CD4-positive, alpha-beta T cell treated with Interleukin-21 for 1 hour (primary cell): ENCODE results near the gene PPP4R1.

Source experiments
- DNase-seq: peaks from one replicate; pipeline ENCODE4 v3.0.0-alpha.2; 2020

Gene PPP4R1

DNA sequence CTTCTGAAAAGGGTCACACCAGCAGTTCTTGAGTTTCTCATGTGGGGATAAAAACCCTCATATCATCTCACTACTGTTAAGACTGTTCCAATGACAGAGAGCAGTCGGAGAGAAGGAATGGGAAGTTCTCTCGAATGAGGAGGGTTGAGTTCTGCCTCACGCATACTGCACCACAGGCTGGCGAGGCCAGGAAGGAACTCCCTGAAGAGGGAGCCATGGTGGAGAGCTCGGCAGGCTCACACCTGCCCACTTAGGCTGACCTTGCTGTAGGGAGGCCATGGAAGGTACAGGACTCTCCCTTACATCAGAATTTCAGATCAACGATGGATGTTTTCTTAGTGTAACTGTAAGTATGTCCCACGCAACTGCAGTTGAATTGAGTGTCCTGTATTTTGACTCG, 74.4 kb downstream of the PPP4R1 start:
- DNase-seq: no peak

GRCh38 chr18:9539283-9539682, 75.1 kb downstream of the PPP4R1 start:
- no peak for DNase-seq

DNA sequence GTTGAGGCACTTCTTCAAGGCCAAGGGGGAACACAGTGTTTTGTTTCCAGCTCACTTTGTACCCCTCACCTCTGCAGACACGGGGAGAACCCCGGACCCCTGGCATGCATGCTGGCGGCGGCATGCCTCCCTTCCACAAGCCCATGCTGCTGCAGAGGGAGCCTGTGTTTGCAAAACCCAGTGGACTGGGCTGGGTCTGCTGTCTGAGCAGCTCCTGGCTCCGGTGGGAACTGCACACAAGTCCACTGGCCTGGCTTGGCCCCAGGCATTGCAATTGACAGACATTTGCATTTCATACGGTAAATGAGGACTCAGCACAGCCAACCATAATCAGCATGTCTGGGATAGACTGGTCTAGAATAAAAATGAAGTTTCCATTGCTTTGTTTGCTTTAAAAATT, 76.7 kb downstream of the PPP4R1 start:
- no peak for DNase-seq

- DNase-seq: no peak
Measured at GRCh38 chr18:9536354-9537152, 77.8 kb downstream of the PPP4R1 start.

DNA sequence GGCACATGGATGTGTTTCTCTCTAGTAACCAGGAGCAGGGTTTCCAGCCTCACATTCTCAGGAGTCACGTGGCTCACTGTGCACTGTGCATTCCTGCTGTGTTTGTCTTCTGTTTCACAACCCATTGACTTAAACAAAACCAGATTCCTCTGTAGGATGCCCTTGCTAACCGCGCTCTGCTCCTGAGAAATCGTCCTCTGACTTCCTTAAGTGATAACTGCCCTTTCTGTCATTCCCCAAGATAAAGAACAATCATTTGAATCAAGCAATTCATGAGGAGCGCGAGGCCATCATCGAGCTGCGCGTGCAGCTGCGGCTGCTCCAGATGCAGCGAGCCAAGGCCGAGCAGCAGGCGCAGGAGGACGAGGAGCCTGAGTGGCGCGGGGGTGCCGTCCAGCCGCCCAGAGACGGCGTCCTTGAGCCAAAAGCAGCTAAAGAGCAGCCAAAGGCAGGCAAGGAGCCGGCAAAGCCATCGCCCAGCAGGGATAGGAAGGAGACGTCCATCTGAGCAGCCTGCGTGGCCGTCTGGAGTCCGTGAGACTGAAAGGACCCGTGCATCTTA, 78.8 kb downstream of the PPP4R1 start:
- no peak for DNase-seq

- DNase-seq: no peak
Measured at GRCh38 chr18:9534844-9535243, 79.5 kb downstream of the PPP4R1 start.

DNA sequence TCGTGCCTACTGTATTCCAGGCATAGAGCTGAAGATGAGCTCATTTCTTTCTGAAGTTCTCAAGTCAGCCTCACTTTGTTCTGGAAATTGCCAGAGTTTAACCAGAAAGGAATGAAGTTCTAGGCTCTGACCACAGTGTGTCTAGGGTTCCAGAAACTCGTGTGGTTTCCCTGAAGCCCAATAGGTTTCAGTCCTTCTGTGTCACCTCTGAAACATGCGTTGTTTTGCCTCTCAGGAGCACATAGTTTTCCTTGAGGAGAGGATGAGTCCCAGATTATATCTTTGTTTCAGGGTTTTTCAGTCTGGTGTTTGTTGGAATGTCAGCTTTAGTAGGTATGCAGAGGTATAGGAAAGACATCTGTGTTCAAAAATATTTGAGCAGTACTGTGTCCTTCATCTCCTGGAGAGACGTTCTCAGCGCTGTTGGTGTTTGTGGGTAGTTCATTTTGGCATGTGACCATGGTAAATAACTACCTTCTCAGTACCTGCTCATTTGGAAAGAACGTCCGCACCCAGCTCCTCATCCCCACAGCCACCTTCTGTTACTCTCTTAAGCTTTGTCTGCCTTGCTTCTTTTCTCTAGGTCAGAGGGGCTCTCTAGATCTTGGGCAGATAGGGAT, 82.5 kb downstream of the PPP4R1 start:
- DNase-seq: no peak

- DNase-seq: no peak
Measured at GRCh38 chr18:9530226-9531009, 83.9 kb downstream of the PPP4R1 start.

- no peak for DNase-seq
Measured at GRCh38 chr18:9526458-9526857, 87.9 kb downstream of the PPP4R1 start.

GRCh38 chr18:9522952-9523351, 91.4 kb downstream of the PPP4R1 start:
- no peak for DNase-seq

GRCh38 chr18:9521770-9522169, 92.6 kb downstream of the PPP4R1 start:
- DNase-seq: no peak

DNA sequence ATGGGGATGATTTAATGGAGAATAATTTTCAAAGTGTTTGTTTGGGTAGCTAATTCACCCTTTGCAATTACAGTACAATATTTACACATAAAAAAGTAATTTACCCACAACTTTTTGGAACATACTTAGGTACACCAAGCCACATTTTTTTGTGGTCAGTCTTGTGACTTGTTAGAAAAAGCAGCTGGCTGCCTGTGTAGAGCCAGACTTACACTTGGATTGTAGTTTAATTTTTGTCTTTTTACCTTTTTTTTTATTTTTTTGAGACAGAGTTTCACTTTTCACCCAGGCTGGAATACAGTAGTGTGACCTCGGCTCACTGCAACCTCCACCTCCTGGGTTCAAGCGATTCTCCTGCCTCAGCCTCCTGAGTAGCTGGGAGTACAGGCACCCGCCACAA, 93.7 kb downstream of the PPP4R1 start:
- no peak for DNase-seq

- no peak for DNase-seq
Measured at GRCh38 chr18:9519399-9519798, 95.0 kb downstream of the PPP4R1 start.

DNA sequence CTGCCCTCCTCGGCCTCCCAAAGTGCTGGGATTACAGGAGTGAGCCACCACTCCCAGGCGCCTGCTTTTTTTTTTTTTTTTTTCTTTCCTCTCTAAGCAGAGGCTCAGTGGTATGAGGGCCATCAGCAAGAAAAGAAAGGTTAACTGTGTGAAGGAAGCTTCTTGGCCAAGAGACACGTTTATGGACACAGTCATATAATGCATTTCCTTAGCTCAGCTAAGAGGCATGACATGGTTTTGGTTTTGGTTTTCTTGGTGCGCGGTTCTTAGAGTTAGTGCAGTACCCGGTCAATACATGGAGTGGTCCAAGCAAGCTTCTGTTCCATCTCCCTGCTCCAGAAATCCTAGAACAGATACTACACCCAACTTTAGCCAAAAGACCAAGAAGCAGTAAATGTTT, 96.5 kb downstream of the PPP4R1 start:
- no peak for DNase-seq

GRCh38 chr18:9516437-9517064, 97.8 kb downstream of the PPP4R1 start:
- peak; percentile 57 for DNase-seq

- DNase-seq: no peak
Measured at GRCh38 chr18:9513971-9514512, 100.3 kb downstream of the PPP4R1 start.

DNA sequence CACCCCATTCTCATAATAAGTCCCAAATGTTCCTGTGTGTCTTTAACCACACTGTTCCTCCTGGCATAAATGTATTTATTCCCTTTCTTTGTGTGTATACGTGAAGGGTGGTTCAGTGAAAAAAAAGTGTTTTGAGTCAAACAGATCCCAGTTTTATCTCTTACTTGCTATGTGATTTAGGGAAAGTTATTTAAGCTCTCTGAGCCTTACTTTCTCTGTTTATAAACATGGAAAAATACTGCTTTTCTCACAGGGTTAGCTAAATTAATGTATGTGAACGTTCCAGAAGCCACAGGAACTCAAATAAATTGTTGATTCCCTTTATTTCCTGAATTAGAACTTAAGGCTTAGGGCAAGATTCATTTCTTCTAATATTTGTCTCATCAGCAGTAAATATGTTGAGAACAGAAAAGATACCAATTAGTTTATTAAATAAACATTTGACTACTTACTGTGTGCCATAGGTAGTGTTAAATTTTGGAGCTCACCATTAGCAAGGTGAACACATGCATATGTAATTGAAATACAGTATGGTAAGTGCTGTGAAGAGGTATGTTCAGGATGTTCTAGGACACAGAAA, 105.8 kb downstream of the PPP4R1 start:
- no peak for DNase-seq

- no peak for DNase-seq
Measured at GRCh38 chr18:9507565-9508088, 106.7 kb downstream of the PPP4R1 start.

DNA sequence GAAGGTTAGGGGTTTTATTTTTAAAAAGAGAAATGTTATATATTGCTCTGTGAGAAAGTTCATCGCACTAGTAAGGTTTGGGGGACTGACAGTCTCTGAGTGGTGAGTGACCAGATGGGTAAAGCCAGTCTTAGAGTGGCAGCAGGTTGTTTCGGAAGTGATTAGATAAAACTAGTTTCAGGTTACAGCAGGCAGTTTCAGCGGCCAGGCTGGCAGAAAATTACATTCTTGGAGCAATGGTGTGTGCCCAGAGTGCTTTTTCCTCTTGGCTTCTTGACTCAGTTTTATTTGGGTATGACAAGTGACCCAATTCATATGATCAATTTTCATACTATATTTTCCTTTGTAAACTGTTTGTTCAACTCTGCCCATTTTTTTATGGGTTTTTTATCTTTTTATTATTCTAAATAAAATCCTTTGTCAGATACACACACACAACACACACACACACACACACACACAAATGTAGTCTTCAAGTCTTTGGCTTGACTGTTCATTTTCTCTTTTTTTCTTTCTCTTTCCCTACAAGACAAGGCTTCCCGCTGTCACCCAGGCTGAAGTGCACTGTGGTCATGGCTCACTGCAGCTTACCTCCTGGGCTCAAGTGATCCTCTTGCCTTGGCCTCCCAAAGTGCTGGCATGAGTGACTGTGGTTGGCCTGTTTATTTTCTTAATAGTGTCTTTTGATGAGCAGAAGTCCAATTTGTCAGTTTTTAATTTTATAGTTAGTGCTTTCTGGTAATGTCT, 108.1 kb downstream of the PPP4R1 start:
- no peak for DNase-seq
